ENCODE data around the gene ANTXRL.
"Not testable (repeated sequence)": the region's sequence is repeated elsewhere in the genome, so short reads cannot be mapped to it uniquely, and the experiment has no call there.

- TF ChIP-seq, protein P1, sequence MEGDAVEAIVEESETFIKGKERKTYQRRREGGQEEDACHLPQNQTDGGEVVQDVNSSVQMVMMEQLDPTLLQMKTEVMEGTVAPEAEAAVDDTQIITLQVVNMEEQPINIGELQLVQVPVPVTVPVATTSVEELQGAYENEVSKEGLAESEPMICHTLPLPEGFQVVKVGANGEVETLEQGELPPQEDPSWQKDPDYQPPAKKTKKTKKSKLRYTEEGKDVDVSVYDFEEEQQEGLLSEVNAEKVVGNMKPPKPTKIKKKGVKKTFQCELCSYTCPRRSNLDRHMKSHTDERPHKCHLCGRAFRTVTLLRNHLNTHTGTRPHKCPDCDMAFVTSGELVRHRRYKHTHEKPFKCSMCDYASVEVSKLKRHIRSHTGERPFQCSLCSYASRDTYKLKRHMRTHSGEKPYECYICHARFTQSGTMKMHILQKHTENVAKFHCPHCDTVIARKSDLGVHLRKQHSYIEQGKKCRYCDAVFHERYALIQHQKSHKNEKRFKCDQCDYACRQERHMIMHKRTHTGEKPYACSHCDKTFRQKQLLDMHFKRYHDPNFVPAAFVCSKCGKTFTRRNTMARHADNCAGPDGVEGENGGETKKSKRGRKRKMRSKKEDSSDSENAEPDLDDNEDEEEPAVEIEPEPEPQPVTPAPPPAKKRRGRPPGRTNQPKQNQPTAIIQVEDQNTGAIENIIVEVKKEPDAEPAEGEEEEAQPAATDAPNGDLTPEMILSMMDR (IDR thresholded peaks at IDR 0.05; ENCODE audit: borderline replicate concordance, extremely low read depth, low read length, poor library complexity, severe bottlenecking): not testable (repeated sequence)
- TF ChIP-seq EZH2 (IDR thresholded peaks at IDR 0.05; ENCODE audit: borderline replicate concordance, low read depth, low read length, severe bottlenecking): not testable (repeated sequence)
These were observed 37.0 kb upstream of the ANTXRL start for GRCh38 chr10:46249617-46250344.
